RPMI7951 (cell line): Measurements from ENCODE around the gene MAP3K6. TPM values are rescaled to one million over a fixed set of nuclear protein-coding genes. Genes with fewer than 3 reads are reported as not detected.

Experiments
- DNase-seq: peaks from one replicate; pipeline ENCODE4 v3.0.0-alpha.2; 2012; ENCODE audit warnings: low read depth
- total RNA-seq: library from RNA; depleted of rRNA; stranded (reverse); fragments of >200 nt; shearing (Covaris generic); gene quantifications from 2 replicates; pipeline ENCODE4 v1.2.3, GENCODE V29; 2014

Gene MAP3K6
- total RNA-seq, 1 experiment from 2014 or later: 14.5 TPM

DNA sequence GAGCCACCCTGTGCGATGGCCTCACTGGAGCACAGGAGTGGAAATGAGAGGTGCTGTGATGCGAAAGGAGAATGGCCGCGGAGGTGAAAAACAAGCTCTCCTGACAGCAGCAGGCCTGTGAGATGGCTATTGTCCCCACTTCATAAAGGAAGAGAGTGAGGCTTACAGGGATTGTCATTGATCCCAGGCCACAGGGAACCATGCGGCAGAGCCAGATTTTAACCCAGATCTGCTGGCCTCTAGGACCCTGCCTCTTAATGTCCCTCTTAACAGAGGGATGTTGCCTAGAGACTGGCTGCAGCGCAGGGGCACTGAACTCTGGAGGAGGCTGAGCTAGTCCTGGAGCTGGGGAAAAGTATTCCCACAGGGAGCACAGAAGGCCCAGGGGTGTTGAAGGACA is 28.0 kb downstream of the MAP3K6 start:
- no peak for DNase-seq

DNA sequence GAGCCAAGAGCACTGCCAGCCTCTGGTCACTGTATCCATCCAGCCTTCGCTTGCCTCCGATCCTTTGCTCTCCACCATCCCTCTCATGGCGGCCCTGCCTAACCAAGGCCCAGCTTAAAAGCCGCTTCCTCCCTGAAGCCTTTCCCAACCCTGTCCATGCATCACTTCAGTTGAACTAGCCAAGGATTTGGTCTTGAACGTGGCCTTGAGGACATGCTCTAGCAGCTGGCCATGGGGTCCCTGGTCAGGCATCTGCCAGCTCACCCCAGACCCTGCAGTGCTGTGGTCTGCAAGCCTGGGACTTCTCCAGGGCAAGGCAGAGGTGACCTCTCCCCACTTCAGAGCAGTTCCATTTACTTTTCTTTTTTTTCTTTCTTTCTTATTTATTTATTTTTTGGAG is 30.0 kb downstream of the MAP3K6 start:
- DNase-seq: no peak

DNA sequence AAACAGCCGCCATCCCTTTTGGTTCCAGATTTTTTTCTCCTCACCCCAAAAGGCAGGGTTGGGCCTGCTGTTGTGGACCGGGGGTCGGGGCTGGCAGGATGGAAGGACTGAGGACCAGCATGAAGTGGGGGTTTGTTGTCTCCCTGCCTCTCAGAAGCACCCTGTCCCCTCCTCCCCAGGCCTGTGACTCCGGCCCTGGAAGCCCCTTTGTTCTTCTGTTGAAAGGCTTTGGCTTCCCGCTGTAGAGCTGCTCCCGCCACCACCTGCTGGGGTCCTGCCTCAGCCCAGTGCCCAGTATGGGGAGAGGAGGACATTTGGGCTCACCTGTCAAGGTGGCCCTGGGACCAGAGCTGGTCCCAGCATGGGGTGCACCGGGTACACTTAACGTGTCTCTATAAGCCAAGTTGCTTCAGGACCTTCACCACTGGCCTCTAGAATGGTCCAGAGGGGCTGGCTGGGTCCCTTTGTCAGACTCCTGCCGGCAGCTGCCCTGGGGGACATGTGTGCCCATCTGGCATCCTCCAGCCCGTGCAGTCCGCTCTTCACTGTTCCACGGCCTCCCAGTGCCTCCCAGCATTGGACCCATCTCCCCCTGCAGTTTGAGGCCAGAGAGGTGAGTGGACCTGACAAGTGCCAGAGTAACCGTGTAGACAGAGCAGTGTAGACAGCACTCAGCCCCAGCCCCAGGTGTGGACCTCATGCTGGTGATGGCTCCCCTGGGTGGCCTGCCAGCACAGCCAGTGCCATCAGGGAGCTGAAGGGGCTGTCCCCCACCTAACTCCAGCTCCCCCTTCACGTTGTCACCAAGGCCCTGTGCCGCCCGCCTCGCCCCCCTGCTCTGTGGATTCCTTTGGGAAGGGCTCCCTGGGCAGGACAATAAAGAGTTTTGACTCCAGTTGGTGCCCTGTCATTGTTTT is 31.0 kb downstream of the MAP3K6 start:
- no peak for DNase-seq

DNA sequence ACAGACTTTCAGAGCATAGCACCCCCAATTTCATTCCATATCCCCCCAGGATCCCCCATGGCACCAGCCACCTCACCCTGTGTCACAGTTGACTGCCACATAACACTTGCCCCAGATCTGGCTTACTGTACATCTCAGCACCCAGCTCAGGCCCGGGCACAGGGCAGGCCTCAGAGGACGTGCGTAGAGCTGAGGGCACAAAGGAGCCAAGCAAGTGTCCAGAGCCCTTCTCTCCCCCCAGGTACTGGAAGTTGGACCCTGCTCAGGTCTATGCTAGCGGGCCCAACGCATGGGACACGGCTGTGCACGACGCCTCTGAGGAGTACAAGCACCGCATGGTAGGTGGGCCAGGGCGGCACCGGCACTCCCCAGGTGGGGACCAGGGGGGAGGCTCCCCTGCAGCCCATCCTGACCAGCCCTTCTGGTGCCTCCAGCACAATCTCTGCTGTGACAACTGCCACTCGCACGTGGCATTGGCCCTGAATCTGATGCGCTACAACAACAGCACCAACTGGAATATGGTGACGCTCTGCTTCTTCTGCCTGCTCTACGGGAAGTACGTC is 33.0 kb downstream of the MAP3K6 start:
- DNase-seq: no peak

DNA sequence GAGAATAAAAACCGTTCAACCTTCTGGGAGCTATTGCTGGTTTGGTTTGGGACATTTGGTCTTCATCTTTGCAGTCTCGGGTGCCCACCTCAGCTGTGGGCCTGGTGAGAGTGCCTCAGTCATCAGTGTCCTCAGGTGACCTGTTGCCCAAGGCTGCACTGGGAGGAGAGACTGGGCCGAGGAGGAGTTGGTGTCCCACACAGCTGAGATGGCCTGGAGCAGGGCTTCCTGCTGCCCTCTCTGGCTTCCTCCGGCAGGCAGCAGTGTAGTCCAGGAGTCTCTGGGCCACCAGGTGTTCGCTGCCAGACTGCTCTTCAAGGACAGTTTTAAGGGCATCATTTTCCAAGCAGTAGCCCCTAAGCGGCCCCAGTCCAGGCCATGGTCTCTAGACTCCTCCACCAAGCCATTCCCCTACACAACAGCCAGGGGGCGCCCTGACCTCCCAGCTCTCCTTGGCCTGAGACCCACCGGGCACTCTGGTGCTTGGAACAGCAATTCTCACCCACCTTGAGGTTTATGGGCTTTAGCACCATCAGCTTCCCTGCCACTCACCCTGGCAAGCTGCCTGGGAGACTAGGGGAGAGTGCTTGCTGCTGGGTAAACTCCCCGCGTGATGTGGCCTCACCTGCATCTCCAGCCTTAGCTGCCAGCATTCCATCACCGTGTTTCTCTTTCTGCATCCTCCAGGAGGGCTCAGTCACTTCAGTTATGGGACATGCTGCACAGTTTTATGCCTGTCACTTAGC is 34.1 kb downstream of the MAP3K6 start:
- DNase-seq: no peak

DNA sequence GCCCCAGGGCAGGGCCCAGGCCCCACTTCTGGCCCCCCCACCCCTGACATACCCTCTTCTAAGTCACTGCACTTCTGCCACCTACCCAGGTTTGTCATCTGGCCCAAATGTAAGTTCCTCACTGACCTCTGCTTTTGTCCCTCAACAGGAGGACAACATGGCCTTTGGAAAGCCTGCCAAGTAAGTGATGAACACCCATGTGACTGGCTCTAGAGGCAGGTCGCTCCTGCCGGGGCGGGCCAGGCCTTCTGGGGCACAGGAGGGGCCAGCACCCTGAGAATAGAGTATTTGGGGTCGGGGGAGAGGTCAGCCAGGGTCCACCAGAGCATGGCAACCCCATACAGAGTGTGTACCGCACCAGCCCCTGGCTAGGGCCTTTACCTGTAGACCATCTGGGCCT is 34.8 kb downstream of the MAP3K6 start:
- DNase-seq: no peak

DNA sequence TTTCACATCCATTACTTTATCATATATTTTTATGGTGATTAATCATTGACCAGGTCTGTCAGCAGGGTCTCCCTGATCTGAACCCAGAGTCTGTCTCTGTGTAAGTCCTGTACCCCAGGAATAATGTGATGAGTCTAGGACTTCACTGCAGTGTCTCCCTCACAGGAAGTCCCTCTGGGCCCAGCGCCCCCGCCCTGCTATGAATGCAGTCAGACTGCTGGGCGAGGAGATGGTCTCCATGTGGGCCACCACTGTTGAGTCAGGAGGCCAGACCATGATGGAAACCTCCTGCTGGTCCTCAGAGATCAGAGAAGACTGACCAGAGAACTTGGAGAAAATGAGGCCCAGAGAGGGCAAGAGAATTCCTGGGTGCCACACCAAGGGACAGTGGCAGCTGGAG is 35.3 kb downstream of the MAP3K6 start:
- no peak for DNase-seq

DNA sequence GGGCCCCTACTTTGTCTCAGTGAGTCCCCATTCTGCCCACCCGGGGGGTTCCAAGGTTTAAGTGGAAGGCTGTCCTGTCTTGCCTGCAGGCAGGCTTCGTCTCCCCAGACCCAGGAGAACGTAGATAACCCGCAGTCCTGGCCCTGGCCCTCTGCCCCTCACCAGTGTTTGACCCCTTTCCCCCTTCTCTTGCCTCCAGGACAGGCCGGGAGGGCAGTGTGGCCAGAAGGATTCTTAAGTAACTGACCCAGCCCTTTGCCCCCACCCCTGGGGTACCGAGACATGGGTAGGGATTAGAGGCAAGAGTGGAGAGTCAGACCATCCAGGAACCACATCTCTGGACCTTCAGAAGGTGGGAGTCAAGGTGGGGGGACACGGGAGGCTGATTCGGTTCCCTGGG is 36.0 kb downstream of the MAP3K6 start:
- DNase-seq: no peak

DNA sequence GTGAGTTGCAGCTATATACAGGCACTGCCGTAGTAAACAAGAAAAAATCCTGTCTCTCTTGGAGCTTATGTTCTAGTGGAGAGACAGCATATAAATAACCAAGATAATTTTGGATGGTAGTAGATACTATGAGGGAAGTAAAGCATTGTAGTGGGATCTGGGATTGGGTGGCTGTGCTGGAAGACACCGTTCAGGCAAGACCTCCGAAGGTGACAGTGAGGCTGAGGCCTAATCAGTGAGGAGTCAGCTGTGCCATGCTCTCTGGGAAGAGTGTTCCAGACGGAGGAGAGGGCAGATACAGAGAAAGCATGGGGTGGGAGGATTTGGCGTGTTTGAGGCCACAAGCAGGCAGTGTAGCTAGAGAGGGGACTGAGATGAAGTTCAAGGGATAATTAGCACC is 38.8 kb downstream of the MAP3K6 start:
- DNase-seq: no peak

DNA sequence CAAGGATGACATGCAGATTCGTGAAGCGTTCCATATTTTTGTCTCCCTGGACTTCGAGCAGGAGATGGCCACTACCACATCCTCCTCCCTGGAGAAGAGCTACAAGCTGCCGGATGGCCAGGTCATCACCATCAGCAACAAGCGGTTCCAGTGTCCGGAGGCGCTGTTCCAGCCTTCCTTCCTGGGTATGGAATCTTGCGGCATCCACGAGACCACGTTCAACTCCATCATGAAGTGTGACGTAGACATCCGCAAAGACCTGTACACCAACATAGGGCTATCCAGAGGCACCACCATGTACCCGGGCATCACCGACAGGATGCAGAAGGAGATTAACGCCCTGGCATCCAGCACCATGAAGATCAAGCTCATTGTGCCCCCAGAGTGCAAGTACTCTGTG is 41.5 kb downstream of the MAP3K6 start:
- DNase-seq: no peak

DNA sequence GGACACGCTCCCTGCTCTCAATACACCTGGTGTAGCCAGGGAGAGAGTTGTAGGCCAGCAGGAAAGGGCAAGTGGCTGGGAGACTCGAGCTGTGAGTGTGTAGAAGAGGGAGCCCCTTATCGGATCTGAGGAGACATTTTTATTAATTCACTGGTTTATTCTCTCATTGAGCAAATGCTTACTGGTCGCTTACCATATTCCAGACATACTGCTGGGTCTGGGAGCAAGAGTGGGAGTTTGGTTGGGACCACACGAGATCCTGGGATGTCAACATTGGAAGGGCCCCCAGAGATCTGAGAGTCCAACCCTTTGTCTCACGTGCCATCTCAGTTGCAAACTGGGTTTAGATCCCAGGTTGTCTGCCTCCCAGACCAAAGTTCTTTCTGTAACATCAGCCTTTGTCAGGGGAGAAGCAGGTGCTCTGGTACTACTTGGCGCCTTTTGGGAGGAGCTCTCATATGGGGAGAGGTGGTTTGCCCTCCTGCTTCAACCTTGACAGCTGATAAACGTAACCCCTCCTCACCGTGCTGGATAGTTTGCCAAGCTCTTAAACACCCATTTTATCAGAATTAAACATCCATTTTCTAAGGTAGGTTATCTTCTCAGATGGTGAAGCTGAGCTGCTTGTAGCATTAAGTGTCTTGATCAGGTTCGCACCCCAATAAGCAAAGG is 44.1 kb downstream of the MAP3K6 start:
- no peak for DNase-seq

DNA sequence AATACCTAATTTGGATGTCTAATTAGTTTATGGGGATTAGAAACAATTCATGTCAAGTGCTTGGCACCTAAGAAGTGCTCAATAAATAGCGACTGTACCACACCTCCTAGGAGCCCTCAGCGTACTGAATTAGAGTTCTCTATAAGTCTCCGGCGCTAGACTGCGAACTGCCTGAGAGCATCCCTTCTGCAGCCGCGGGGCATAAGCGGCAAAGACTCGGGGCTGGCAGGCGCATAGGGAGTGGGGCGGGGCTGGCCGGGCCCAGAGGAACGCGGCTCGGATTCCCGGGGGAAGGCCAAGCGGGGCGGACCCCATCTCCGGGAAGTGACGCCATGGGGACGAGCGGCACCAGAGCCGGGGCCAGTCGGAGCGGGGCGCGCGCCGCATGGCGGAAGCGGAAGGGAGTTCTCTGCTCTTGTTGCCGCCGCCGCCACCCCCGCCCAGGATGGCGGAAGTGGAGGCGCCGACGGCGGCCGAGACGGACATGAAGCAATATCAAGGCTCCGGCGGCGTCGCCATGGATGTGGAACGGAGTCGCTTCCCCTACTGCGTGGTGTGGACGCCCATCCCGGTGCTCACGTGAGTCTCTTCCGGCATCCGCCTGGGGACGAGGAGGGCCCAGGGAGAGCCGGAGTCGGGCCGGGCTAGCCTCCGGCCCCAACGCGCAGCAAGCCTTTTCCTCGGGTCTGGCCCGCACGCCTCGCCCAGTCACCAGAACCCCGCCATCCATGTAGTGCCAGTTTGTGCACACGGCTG is 44.8 kb downstream of the MAP3K6 start, which contains the start of gene TMEM222:
TMEM222 (plus strand) TSS at position 351 of the 756 bp plus-strand sequence; CDS start at position 386, 35 bp downstream.
- peak; percentile 96 for DNase-seq

DNA sequence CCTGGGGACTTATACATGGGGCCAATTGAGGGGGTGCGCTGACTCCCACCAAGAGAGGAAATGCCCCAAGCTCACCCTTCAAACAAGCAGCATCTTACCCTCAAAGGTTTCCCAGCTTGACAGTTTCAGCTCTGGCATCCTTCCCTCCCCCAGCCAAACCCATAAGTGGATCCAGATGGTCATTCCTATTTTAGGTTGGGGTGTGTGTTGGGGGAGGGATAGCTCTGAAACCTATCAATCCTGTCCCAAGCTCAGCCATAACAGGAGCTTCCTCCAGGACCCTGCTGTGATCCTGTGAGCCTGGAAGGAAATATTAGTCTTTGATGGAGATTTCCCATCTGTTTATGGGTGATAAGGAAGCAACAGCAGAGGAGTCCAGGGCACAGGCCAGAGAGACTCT is 48.2 kb downstream of the MAP3K6 start:
- DNase-seq: peak; percentile 81

DNA sequence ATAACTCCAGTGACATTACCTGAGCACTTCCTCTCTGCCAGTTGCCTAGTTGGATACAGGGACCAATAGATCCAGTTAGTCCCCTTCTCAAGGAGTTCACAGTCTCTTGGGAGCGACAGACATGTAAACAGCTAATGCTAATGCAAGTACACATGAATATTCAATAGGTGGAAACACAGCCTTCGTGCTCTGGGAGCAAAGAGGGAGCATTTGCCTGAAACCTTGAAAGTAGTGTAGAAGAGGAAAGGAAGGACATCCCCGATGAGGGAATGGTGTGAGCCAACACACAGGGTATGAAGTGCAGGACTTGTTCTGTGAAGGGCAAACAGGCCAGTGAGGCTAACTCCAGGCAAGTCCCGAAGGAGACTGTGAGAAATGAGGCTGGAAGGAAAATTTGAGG is 48.6 kb downstream of the MAP3K6 start:
- DNase-seq: no peak

DNA sequence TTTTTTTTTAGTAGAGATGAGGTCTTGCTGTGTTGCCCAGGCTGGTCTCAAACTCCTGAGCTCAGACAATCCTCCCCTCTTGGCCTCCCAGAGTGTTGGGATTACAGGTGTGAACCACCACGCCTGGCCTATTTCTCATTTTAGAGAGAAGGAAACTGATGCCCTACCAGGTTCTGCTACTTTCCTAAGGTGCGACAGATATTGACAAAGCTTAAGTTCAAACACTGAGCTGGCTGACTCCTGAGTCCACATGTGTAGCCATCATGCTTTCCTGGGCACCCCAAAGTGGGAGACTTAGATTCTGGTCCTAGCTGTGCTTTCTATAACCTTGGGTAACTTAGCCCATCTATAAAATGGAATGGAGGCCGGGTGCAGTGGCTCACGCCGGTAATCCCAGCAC is 49.9 kb downstream of the MAP3K6 start:
- no peak for DNase-seq

DNA sequence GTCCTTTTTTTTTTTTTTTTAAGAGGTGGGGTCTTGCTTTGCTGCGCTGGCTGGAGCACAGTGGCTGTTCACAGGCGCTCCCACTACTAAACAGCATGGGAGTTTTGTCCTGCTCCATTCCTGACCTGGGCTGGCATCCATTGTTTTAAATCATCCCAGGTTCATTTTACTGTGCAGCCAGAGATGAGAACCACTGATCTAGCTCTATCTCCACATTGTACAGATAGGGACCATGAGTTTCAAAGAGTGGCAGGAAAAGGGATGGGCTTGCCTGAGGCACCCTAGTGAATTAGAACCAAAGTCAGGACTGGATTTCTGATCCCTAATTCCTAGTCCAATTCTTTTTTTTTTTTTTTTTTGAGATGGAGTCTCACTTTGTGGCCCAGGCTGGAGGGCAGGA is 52.0 kb downstream of the MAP3K6 start:
- DNase-seq: peak; percentile 17

DNA sequence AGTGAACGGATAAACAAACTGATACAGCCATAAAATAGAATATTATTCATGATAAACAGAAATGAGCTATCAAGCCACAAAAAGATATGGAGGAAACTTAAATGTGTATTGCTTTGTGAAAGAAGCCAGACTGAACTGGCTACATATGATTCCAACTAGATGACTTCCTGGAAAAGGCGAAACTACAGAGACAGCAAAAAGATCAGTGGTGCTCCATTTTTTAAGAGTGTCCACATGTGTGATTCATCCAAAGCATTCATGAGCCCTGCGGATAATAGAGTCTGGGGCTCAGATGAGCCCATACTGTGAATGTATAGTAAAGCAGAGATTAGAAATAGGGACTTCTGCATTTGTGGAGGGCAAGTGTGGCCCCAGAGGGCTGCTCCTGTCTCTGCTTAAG is 52.6 kb downstream of the MAP3K6 start:
- DNase-seq: no peak

DNA sequence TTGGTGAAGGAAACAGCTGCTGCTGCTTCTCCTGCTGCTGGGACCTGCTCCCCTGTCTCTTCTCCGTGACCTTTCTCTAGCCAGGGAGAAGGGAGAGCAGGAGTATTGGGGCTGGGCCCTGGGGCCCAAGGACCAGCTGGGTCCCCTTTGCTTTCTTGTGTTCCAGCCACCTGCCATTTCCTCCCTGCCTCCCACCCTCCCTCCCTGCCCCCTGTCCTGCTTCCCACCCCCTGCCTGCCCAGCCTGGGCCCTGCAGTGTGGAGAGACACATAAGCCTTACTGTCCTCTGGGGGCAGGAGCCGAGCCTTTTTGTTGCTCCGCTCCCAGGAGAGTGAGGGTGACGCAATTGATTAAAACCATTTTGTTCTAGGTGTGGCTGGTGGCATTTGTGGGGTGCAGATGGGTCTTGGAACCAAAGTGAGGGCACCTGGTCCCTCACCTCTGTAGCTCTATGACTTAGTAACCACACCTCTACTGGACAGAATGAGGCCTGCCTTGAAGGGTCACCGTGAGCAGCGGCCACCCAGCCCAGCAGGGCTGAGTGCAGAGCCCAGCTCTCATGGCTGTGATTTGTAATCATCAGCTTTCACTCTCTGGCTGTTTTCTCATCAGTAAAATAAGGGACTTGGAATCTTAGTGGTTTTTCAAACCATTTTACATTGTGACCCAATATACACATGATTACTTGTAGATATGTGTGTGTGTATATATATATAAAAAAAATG is 58.7 kb downstream of the MAP3K6 start:
- no peak for DNase-seq

DNA sequence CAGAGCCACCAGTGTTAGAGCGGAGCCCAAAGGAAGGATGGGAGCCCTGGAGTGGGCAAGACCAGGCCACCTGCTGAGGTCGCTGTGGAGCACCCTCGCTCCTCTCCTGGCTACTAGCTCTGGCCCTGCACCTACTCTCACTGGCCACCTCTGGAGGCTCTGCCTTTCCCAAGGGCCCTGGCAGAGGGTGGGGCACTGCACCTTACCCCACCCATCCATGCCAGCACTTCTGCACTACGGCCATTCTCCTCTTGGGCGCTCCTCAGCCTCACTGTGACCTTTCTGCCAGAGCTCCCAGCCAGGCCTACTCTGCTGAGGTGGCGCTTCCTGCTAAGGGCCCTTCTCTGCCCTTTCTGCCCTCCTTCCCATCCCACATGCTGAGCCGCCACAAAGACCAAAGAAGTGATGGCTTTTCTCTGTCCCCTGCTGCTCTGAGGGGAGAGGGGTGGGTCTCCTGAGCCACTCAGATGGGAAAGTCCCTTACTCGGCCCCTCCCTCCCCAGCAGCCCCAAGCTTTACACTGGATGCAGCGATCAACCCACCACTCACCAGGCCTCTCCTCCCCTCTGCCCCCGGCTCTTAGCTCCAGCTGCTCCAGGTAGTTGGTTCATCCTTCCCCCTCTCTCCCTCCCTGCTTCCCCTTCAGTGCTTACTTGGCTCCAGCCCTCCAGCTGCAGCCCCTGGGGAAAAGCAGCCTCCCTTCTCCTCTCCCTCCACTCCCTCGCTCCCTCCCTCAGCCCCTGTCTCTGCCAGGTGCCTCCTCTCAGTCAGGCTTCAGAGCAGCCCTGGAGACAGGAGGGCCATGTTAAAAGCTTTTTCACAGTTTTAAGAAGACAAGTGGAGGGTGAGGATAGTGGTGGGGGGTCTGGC is 59.6 kb downstream of the MAP3K6 start:
- no peak for DNase-seq

DNA sequence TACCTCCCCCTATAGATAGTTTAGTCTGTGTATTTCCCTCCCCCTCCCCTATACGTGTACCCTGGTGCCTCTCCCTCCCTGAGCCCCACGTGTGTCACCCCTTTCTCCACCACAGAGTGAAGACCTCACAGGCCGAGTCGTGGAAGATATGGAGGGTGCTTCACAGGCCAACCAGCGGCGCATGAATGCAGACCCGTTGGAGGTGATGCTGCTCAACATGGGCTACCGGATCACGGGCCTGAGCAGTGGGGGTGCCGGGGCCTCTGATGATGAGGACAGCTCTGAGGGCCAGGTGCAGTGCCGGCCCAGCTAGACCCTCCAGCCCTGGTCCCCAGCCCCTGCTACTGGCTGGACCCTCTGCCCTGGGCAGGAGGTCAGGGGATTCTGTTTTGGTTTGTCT is 60.7 kb downstream of the MAP3K6 start:
- no peak for DNase-seq
